K562 (cell line): ENCODE measurements around the gene TSHR. TPM values are rescaled to one million over a fixed set of nuclear protein-coding genes. Genes with fewer than 3 reads are reported as not detected.

Source experiments
- ATAC-seq: fragments of 200-7000 bp; cut with Tn5 transposase; 3 replicates; pipeline ENCODE4 v1.9.1; 2020; ENCODE audit warnings: moderate library complexity
- BruUV-seq: library from RNA; stranded (reverse); fragments of 400-500 nt; replicated peaks from 2 replicates; lab custom pipeline; 2021; lab: Mats Ljungman, UMichigan
- CTCF ChIA-PET: fragments of 300-600 bp; formaldehyde crosslinking; extraction: SDS; loops from one replicate; lab custom pipeline; 2021; ENCODE audit warnings: low intra/inter-chr PET ratio; lab: Yijun Ruan, JAX
- POLR2A ChIA-PET: fragments of 300-600, 350-650 bp; sonication (Branson Sonifier 250); formaldehyde crosslinking; extraction: SDS; loops from one replicate; lab custom pipeline; 2021; ENCODE audit warnings: antibody characterized with exemption, inconsistent platforms; lab: Yijun Ruan, JAX
- DNase-seq, 4 experiments: peaks; one replicate each; pipeline versions ENCODE4 v3.0.0 to v3.0.0-alpha.2; 2011 to 2018; ENCODE audit warnings: low spot score in 3 of 4, mixed read lengths in 3 of 4; ENCODE audit errors: extremely low read depth in 1 of 4
- FAIRE-seq: peaks from 2 replicates; lab custom pipeline; 2011; peaks lifted over from hg19 to GRCh38; lab: Jason Lieb, UNC
- H2AFZ ChIP-seq: 2 replicates; pipeline ENCODE4 v1.6.0; 2011; ENCODE audit warnings: low read depth, low read length, control low read depth, inconsistent platforms
- H3K27ac ChIP-seq: fragments of 200-600 bp; 3 replicates; pipeline ENCODE4 v1.8.0; 2011; ENCODE audit warnings: low read depth, mild to moderate bottlenecking, control low read depth, inconsistent platforms, low read length, moderate library complexity, mixed read lengths; ENCODE audit errors: extremely low read depth
- H3K27me3 ChIP-seq, 2 experiments: fragments of 300-600 bp in 1 of 2; 2 replicates in 1 of 2; 3 replicates in 1 of 2; pipeline versions ENCODE4 v1.6.0 to v1.8.0; 2011; ENCODE audit warnings: inconsistent platforms in 2 of 2, low read length in 2 of 2, mild to moderate bottlenecking in 1 of 2, mixed read lengths in 1 of 2, moderate library complexity in 1 of 2; ENCODE audit not compliant: control insufficient read depth in 2 of 2, insufficient read depth in 2 of 2
- H3K36me3 ChIP-seq: fragments of 300-600 bp; 3 replicates; pipeline ENCODE4 v1.8.0; 2011; ENCODE audit warnings: mild to moderate bottlenecking, low read length, inconsistent platforms; ENCODE audit not compliant: control insufficient read depth, insufficient read depth
- H3K4me1 ChIP-seq, 2 experiments: fragments of 200-600 bp in 1 of 2; replicated peaks in 1 of 2; 2 replicates in 1 of 2; 3 replicates in 1 of 2; pipeline versions ENCODE4 v1.5.1 to v1.8.0; 2011; ENCODE audit warnings: inconsistent platforms in 2 of 2, low read length in 2 of 2, mild to moderate bottlenecking in 1 of 2, mixed read lengths in 1 of 2, moderate library complexity in 1 of 2; ENCODE audit not compliant: control insufficient read depth in 2 of 2, insufficient read depth in 2 of 2
- H3K4me2 ChIP-seq: 2 replicates; pipeline ENCODE4 v1.6.1; 2011; ENCODE audit warnings: low read length, control low read depth, inconsistent platforms, mixed read lengths; ENCODE audit not compliant: insufficient read depth
- H3K4me3 ChIP-seq: fragments of 200-600 bp; sonication (generic), shearing (Covaris generic); 2 replicates; pipeline ENCODE4 v1.5.1; 2016; ENCODE audit warnings: control low read depth, inconsistent platforms
- H3K79me2 ChIP-seq: fragments of 200-600 bp; 3 replicates; pipeline ENCODE4 v1.8.0; 2011; ENCODE audit warnings: low read length, inconsistent platforms; ENCODE audit not compliant: control insufficient read depth, insufficient read depth
- H3K9ac ChIP-seq, 2 experiments: 2 replicates each; pipeline versions ENCODE4 v1.6.0 to v1.6.1; 2011; ENCODE audit warnings: low read depth in 2 of 2, low read length in 2 of 2, control low read depth in 1 of 2, inconsistent platforms in 1 of 2, mild to moderate bottlenecking in 1 of 2, mixed read lengths in 1 of 2; ENCODE audit not compliant: insufficient read depth in 1 of 2
- H3K9me1 ChIP-seq: one replicate; pipeline ENCODE4 v1.6.0; 2011; ENCODE audit warnings: inconsistent platforms, mild to moderate bottlenecking, low read length, moderate library complexity; ENCODE audit not compliant: control insufficient read depth, insufficient read depth
- H3K9me3 ChIP-seq: replicated peaks from 2 replicates; pipeline ENCODE4 v1.5.1; 2011; ENCODE audit warnings: low read depth, low read length, inconsistent platforms; ENCODE audit not compliant: control insufficient read depth, insufficient read depth
- H4K20me1 ChIP-seq: replicated peaks from 2 replicates; pipeline ENCODE4 v1.6.1; 2011; ENCODE audit warnings: low read length, inconsistent platforms, mixed read lengths; ENCODE audit not compliant: control insufficient read depth, insufficient read depth
- C11orf30 ChIP-seq: fragments of 450-650 bp; IDR thresholded peaks from 2 replicates; pipeline ENCODE4 v1.6.1; 2016; ENCODE audit warnings: low read depth, mild to moderate bottlenecking
- E2F3 ChIP-seq: fragments of 250-450 bp; sonication (Bioruptor Pico); IDR thresholded peaks from 2 replicates; pipeline ENCODE4 v1.4.0; 2020; ENCODE audit warnings: mild to moderate bottlenecking
- EGR1 ChIP-seq: fragments of 450-650 bp; conservative IDR thresholded peaks from 2 replicates; pipeline ENCODE4 v1.6.1; 2017; ENCODE audit warnings: mild to moderate bottlenecking
- EP400 ChIP-seq: fragments of 450-650 bp; IDR thresholded peaks from 2 replicates; pipeline ENCODE4 v1.6.1; 2017; ENCODE audit warnings: antibody characterized with exemption, mild to moderate bottlenecking, moderate library complexity
- GATA2 ChIP-seq: sonication (generic); formaldehyde crosslinking; IDR thresholded peaks from 2 replicates; pipeline ENCODE4 v1.4.0; 2020; ENCODE audit warnings: mild to moderate bottlenecking, missing genetic modification reagents
- HDAC6 ChIP-seq: IDR thresholded peaks from 2 replicates; pipeline ENCODE4 v1.6.1; 2012; ENCODE audit warnings: low read depth, mild to moderate bottlenecking, control low read depth, inconsistent platforms, low read length, moderate library complexity
- NCOA2 ChIP-seq, 2 experiments: fragments of 450-650 bp; IDR thresholded peaks; 2 replicates each; pipeline ENCODE4 v1.6.1; 2018; ENCODE audit warnings: mild to moderate bottlenecking in 2 of 2, moderate library complexity in 1 of 2; ENCODE audit not compliant: partially characterized antibody in 2 of 2
- NFRKB ChIP-seq: fragments of 450-650 bp; IDR thresholded peaks from 2 replicates; pipeline ENCODE4 v1.6.1; 2016; ENCODE audit warnings: low read depth
- RAD51 ChIP-seq: fragments of 450-650 bp; IDR thresholded peaks from 2 replicates; pipeline ENCODE4 v1.7.1; 2016; ENCODE audit warnings: low read depth, mild to moderate bottlenecking, borderline replicate concordance
- SAFB ChIP-seq: fragments of 200-400 bp; formaldehyde crosslinking; IDR thresholded peaks from 2 replicates; pipeline ENCODE4 v1.6.1; 2017; ENCODE audit warnings: low read depth, low read length, borderline replicate concordance
- SRF ChIP-seq, 2 experiments: fragments of 250-450, 450-650 bp in 1 of 2; sonication (Bioruptor Pico) in 1 of 2; sonication (generic) in 1 of 2; formaldehyde crosslinking; IDR thresholded peaks; 2 replicates each; pipeline versions ENCODE4 v1.5.0 to v1.5.1; 2020 to 2022; ENCODE audit warnings: mild to moderate bottlenecking in 1 of 2, missing genetic modification reagents in 1 of 2
- ZC3H4 ChIP-seq: sonication (generic); formaldehyde crosslinking; IDR thresholded peaks from 2 replicates; pipeline ENCODE4 v1.9.0; 2021; ENCODE audit warnings: missing genetic modification reagents, borderline replicate concordance
- ZNF589 ChIP-seq: fragments of 200-800 bp; sonication (Bioruptor generic); IDR thresholded peaks from 2 replicates; pipeline ENCODE4 v1.6.1; 2016; ENCODE audit warnings: low read depth, missing genetic modification characterization, missing compliant biosample characterization
- ZNF696 ChIP-seq: fragments of 250-450 bp; sonication (Bioruptor Pico); conservative IDR thresholded peaks from 2 replicates; pipeline ENCODE4 v1.4.0; 2020; ENCODE audit warnings: mild to moderate bottlenecking, moderate library complexity
- WGBS: fragments of 100-300 bp; shearing (Covaris generic); methylation state at CpG from one replicate; pipeline ENCODE4 v1.1.6; 2016; ENCODE audit warnings: low coverage, mixed read lengths; ENCODE audit not compliant: insufficient coverage; ENCODE audit errors: missing lambda C conversion rate; 5-methylcytosine and 5-hydroxymethylcytosine counted together
- in situ Hi-C: fragments of 300-500 bp; cut with MboI; formaldehyde crosslinking; loops from 4 replicates; pipeline ENCODE4 v1.15.0; 2018; ENCODE audit warnings: inconsistent platforms, mixed read lengths
- intact Hi-C: fragments of 100-400 bp; cut with micrococcal nuclease; formaldehyde crosslinking; loops from 2 replicates; pipeline ENCODE4 v1.14.2; 2022
- polyA plus RNA-seq, 8 experiments: library from polyadenylated mRNA; depleted of rRNA in 4 of 8; stranded (reverse) in 5 of 8; unstranded in 3 of 8; fragments of >200 nt; fragmentation: Nextera tagmentation in 2 of 8; fragmentation: Illumina TruSeq in 1 of 8; extraction: Ambion mirVana in 2 of 8; extraction: Trizol in 1 of 8; gene quantifications; 2 replicates each; pipeline versions ENCODE4 v1.2.1 to v1.2.3, GENCODE V29; 2011 to 2014; ENCODE audit warnings: inconsistent platforms in 1 of 8, missing spikeins in 1 of 8
- total RNA-seq, 7 experiments: library from RNA; depleted of rRNA in 6 of 7; stranded (reverse); fragments of >200 nt in 6 of 7; fragmentation: Illumina TruSeq in 2 of 7; extraction: Trizol in 2 of 7; gene quantifications; 2 replicates each; pipeline versions ENCODE4 v1.2.1 to v1.2.3, GENCODE V29; 2011 to 2021; ENCODE audit warnings: low replicate concordance in 1 of 7
- TF ChIP-seq, protein P1 (sequence below): fragments of 450-650 bp; formaldehyde crosslinking; IDR thresholded peaks from 2 replicates; pipeline ENCODE4 v1.4.0; 2020; ENCODE audit warnings: mild to moderate bottlenecking, moderate library complexity
- TF ChIP-seq, protein P2 (sequence below): fragments of 250-450 bp; sonication (Bioruptor Pico); IDR thresholded peaks from 2 replicates; pipeline ENCODE4 v1.8.0; 2022; ENCODE audit warnings: moderate library complexity, mild to moderate bottlenecking, inconsistent platforms

The TSHR gene
- total and polyA plus RNA-seq, 9 of the 15 experiments (the other 6 are each of a cell fraction or from before 2014, with no cell fraction given): 0.01 to 0.10 TPM; not detected in 7

DNA sequence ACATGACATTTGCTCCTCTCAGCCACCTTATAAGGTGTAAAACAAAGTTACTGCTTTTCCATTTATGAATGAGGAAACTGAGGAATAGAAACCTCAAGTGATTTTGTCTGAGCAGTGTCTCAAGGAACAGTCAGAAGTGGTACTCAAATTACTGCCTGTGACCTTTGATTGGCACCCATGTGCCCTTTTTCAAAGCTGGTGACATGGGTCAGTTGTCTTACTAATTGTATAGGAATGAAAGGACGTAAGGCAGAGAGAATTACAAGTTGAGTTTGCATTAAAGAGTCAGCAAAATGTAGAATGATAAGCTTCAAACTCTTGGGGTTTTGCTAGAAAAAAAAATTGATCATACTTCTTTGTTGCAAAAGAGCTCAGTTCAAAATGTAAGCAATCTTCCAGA lies 136.2 kb downstream of the TSHR start:
- POLR2A ChIA-PET: no interaction called here
- Histone ChIP-seq H3K79me2 (no peaks in the 10 kb centered on the region), H4K20me1 (no peaks in the 10 kb centered on the region), H2AFZ (no peak overlapping the region), H3K4me1 (no peaks in the 10 kb centered on the region), H3K27me3 (no peaks in the 10 kb centered on the region), H3K9me3 (no peaks in the 10 kb centered on the region), H3K9me1 (no peaks in the 10 kb centered on the region), H3K4me3 (no peak overlapping the region), H3K27ac (no peak overlapping the region), H3K36me3 (no peaks in the 10 kb centered on the region), H3K9ac (no peak overlapping the region), H3K4me2 (no peak overlapping the region)
- CTCF ChIA-PET: no interaction called here
- intact Hi-C loops: no loop called here
- ATAC-seq (no peak), DNase-seq (no peak), FAIRE-seq (no peak)
- BruUV-seq: no TSS peak
- no peak for TF ChIP-seq E2F3 (CRISPR knock-in tag)
- TF ChIP-seq GATA2: no peak
- no peak for TF ChIP-seq HDAC6
- TF ChIP-seq, protein P1, sequence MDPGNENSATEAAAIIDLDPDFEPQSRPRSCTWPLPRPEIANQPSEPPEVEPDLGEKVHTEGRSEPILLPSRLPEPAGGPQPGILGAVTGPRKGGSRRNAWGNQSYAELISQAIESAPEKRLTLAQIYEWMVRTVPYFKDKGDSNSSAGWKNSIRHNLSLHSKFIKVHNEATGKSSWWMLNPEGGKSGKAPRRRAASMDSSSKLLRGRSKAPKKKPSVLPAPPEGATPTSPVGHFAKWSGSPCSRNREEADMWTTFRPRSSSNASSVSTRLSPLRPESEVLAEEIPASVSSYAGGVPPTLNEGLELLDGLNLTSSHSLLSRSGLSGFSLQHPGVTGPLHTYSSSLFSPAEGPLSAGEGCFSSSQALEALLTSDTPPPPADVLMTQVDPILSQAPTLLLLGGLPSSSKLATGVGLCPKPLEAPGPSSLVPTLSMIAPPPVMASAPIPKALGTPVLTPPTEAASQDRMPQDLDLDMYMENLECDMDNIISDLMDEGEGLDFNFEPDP (CRISPR knock-in tag): no peak
- no peak for TF ChIP-seq SAFB
- TF ChIP-seq ZNF589 (CRISPR knock-in tag): no peak
- TF ChIP-seq EP400: no peak
- TF ChIP-seq ZC3H4 (CRISPR knock-in tag): no peak
- no peak for TF ChIP-seq NCOA2 (IDR thresholded peaks at IDR 0.05; ENCODE audit: partially characterized antibody in 2 of 2)
- no peak for TF ChIP-seq SRF (CRISPR knock-in tag; IDR thresholded peaks at IDR 0.05)
- TF ChIP-seq RAD51: no peak
- TF ChIP-seq ZNF696 (CRISPR knock-in tag): no peak
- TF ChIP-seq NFRKB: no peak
- no peak for TF ChIP-seq EGR1
- no peak for TF ChIP-seq C11orf30
- TF ChIP-seq, protein P2, sequence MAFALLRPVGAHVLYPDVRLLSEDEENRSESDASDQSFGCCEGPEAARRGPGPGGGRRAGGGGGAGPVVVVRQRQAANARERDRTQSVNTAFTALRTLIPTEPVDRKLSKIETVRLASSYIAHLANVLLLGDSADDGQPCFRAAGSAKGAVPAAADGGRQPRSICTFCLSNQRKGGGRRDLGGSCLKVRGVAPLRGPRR (CRISPR knock-in tag): no peak
- in situ Hi-C loops: no loop called here
- WGBS: 11% methylated on average over 1 of the region's 1 CpG
